Measurements from ENCODE around the gene YIF1B. TPM values are rescaled to one million over a fixed set of nuclear protein-coding genes. Genes with fewer than 3 reads are reported as not detected.

Gene YIF1B
- total and polyA plus RNA-seq, 2 donors from 2014 or later, result 30.3 to 62.7 TPM

GRCh38 chr19:38285567-38285966 is 30.2 kb downstream of the YIF1B start:
- Histone ChIP-seq H3K27ac (ENCODE audit: low read depth in 2 of 2, low read length in 2 of 2) (no peak overlapping the region), H3K9ac (ENCODE audit: low read length in 3 of 3) (no peak overlapping the region), H3K27me3 (ENCODE audit: control insufficient read depth, insufficient read depth, low read length) (no peaks in the 10 kb centered on the region), H3K4me3 (ENCODE audit: low read length in 3 of 3) (no peak overlapping the region), H3K36me3 (ENCODE audit: control insufficient read depth in 2 of 3, insufficient read depth in 3 of 3, low read length in 3 of 3) (peaks cover 0 to 45% (median 15%) of the 10 kb centered on the region in 3 donors), H3K4me1 (ENCODE audit: control insufficient read depth in 2 of 3, insufficient read depth in 2 of 3, low read depth in 1 of 3, low read length in 3 of 3) (peaks cover 0 to 13% (median 3%) of the 10 kb centered on the region in 3 donors), H3K9me3 (ENCODE audit: control insufficient read depth in 2 of 3, insufficient read depth in 1 of 3, low read length in 3 of 3) (no peaks in the 10 kb centered on the region)
- FAIRE-seq (no peak), DNase-seq (no peak)
- intact Hi-C loops (cut with DNase I), result no loop called here
- TF ChIP-seq CTCF (IDR thresholded peaks at IDR 0.05; ENCODE audit: borderline replicate concordance, extremely low read depth, insufficient read depth), result no peak

- no peaks in the 10 kb centered on the region for H3K27me3 ChIP-seq (ENCODE audit: control insufficient read depth, insufficient read depth, low read length)
- no peak for DNase-seq
- intact Hi-C loops (cut with DNase I), result no loop called here
- no peak for FAIRE-seq
- no peak for TF ChIP-seq CTCF (IDR thresholded peaks at IDR 0.05; ENCODE audit: borderline replicate concordance, extremely low read depth, insufficient read depth)
- H3K9me3 ChIP-seq (ENCODE audit: control insufficient read depth in 2 of 3, insufficient read depth in 1 of 3, low read length in 3 of 3), result no peaks in the 10 kb centered on the region
- H3K36me3 ChIP-seq (ENCODE audit: control insufficient read depth in 2 of 3, insufficient read depth in 3 of 3, low read length in 3 of 3), result peaks cover 0 to 33% (median 6%) of the 10 kb centered on the region in 3 donors
- H3K27ac ChIP-seq (ENCODE audit: low read depth in 2 of 2, low read length in 2 of 2), result no peak overlapping the region
- H3K9ac ChIP-seq (ENCODE audit: low read length in 3 of 3), result peak overlapping the region in 1 of 3 donors; percentile 34
- H3K4me1 ChIP-seq (ENCODE audit: control insufficient read depth in 2 of 3, insufficient read depth in 2 of 3, low read depth in 1 of 3, low read length in 3 of 3), result peaks cover 0 to 19% (median 8%) of the 10 kb centered on the region in 3 donors
- H3K4me3 ChIP-seq (ENCODE audit: low read length in 3 of 3), result no peak overlapping the region
Observed at GRCh38 chr19:38284422-38284821, 31.3 kb downstream of the YIF1B start.

- DNase-seq, result no peak
- Histone ChIP-seq H3K9ac (ENCODE audit: low read length in 3 of 3) (peak overlapping the region in 1 of 3 donors; percentile 12), H3K27ac (ENCODE audit: low read depth in 2 of 2, low read length in 2 of 2) (no peak overlapping the region), H3K4me1 (ENCODE audit: control insufficient read depth in 2 of 3, insufficient read depth in 2 of 3, low read depth in 1 of 3, low read length in 3 of 3) (peaks cover 0 to 25% (median 12%) of the 10 kb centered on the region in 3 donors), H3K36me3 (ENCODE audit: control insufficient read depth in 2 of 3, insufficient read depth in 3 of 3, low read length in 3 of 3) (peaks cover 0 to 27% (median 3%) of the 10 kb centered on the region in 3 donors), H3K27me3 (ENCODE audit: control insufficient read depth, insufficient read depth, low read length) (no peaks in the 10 kb centered on the region), H3K4me3 (ENCODE audit: low read length in 3 of 3) (no peak overlapping the region), H3K9me3 (ENCODE audit: control insufficient read depth in 2 of 3, insufficient read depth in 1 of 3, low read length in 3 of 3) (no peaks in the 10 kb centered on the region)
- no peak for TF ChIP-seq CTCF (IDR thresholded peaks at IDR 0.05; ENCODE audit: borderline replicate concordance, extremely low read depth, insufficient read depth)
- FAIRE-seq, result no peak
- intact Hi-C loops (cut with DNase I), result no loop called here
Observed at GRCh38 chr19:38283271-38283670, 32.5 kb downstream of the YIF1B start.

Measured in kidney (tissue), 14 donors.